ENCODE measurements around the gene NPPC. TPM values are rescaled to one million over a fixed set of nuclear protein-coding genes. Genes with fewer than 3 reads are reported as not detected.

Gene NPPC
- total RNA-seq, 1 donor from 2014 or later, result 2.1 TPM

DNA sequence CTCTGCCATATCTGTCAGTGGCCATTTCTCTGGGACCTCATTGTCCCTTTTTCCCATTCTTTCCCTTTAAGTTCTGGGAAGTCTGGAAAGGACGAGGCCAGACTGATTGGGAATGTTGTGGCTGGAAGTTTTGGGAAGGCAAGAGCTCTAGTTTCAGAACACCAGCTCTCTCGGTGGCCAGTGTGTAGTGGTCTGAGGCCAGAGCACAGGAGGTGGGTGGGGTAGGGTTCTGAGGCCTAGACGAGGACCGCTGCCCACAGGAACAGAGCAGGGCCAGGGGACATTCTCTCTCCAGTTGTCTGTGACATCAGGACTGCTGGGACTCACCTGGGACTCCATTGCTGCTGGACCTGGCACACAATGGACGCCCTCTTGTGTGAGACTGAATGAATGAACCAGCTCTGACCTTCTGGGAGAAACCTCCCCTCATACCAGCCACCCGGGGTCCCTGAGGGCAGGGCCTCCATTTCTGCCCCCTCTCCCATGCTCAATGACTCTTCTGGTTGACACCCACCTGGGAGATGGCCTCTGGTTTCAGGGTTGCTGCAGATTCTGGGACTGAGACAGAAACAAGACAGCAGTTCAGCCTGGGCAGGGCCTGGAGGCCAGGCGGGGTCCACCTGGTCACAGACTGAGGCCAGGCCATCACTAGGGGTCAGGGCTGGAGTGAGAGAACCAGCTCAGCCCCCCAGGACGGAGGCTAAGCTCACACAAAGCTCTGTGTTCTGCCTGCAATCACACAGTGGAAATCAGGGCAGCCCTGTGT, 8.4 kb upstream of the NPPC start:
- ATAC-seq, result no peak

GRCh38 chr2:231933916-231934401, 7.8 kb upstream of the NPPC start:
- ATAC-seq, result no peak

GRCh38 chr2:231932985-231933915, 7.1 kb upstream of the NPPC start:
- ATAC-seq, result no peak

DNA sequence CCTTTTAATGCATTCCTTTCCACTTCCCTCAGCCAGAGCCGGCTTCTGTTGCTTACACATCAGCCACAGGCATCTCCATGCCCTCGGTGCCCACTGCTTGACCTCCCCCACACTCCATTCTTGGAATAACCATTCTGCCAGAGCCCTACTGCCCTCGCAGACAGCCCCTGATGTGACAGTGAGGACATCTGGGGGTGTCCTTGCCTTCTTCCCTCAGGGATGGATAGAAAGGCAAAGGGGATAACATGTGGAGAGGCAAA, 6.4 kb upstream of the NPPC start:
- no peak for ATAC-seq

GRCh38 chr2:231931481-231931915, 5.3 kb upstream of the NPPC start:
- no peak for ATAC-seq

DNA sequence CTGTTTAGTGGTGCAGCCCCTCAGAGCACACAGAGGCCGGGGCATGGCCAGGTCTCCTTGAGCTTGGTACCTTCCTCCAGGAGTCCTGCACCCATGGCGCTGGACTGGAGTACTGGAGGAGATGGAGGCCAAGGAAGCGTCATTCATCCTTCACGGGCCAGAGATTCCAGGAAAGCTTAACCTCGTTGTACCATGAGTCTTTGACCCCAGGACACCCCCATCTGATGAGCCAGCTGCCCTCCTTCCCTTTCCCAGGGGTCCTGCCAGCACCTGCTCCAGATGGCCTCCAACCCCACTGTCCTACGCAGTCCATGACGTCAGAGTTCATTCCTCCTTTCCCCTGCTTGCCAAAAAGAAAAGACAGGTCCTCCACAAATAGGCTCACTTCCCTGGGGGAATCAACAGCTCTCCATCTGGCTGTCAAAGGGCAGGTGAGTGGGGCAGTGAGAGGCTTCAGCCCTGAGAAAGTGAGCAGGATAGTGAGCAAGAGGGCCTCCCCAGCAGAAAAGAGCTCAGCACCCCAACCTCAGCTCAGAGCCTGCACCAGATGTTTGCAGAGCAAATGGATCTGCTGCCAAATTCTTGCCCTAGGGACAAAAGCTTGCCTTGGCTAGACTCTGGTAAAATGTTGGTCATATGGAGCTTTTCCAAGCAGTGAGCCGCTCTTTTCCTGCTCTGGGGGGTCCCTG, 4.5 kb upstream of the NPPC start:
- ATAC-seq, result no peak

- no peak for ATAC-seq
Observed at GRCh38 chr2:231929961-231930592, 3.9 kb upstream of the NPPC start.

GRCh38 chr2:231928901-231929725, 2.9 kb upstream of the NPPC start:
- ATAC-seq, result no peak

- ATAC-seq, result no peak
Observed at GRCh38 chr2:231928481-231928880, 2.3 kb upstream of the NPPC start.

- ATAC-seq, result no peak
Observed at GRCh38 chr2:231927566-231927890, 1.3 kb upstream of the NPPC start.

GRCh38 chr2:231926761-231927565, 767 bp upstream of the NPPC start:
- peak; percentile 11 for ATAC-seq

- peak; percentile 87 for ATAC-seq
Observed at GRCh38 chr2:231925303-231926179, 655 bp downstream of the NPPC start.

- ATAC-seq, result no peak
Observed at GRCh38 chr2:231924889-231925275, 1.3 kb downstream of the NPPC start.

DNA sequence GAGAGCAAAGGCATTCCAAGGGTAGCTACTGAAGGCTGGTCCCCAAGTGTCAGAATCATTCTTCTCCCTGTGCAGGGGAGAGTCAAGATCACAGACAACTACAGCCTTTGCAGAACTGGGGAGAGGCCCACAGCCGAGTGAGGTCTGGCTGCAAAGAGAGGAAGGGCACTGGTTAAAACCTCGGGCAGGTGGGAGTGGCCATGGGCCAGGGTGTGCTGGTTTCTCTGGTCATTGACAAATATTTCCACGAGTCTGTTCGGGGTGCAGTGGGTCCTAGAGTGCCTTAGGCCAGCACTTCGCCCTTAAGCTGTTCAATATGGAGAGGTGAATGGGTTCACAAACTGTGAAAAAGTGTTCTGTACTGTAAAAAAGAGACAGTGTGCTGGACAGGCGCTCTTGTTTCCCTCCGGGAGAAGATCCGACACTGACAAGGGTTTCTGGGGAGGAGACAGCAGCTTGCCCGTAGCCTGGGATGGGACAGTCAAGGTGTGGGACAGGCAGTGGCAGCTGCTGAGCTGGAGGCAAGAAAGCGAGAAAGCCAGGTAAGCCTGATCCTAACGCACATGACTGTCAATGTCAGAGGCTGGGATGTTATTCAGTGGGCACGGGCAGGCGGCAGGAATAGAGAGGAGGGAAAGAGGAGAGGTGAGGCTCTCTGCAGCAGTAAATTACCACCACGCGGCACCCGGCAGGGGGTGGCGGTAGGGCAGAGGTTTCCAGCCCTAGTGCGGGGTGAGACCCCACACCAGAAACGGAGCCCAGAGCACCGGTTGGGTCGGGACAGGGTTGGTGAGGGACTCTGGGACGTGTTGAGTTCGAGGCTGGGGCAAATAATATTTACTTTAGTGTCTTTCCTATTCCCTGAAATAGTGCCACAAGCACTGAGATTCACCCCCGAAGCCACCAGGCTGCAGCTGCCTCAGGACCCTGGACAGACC, 2.0 kb downstream of the NPPC start:
- ATAC-seq, result no peak

GRCh38 chr2:231923010-231923344, 3.2 kb downstream of the NPPC start:
- no peak for ATAC-seq

GRCh38 chr2:231922311-231923009, 3.7 kb downstream of the NPPC start:
- no peak for ATAC-seq

GRCh38 chr2:231920795-231921194, 5.4 kb downstream of the NPPC start:
- ATAC-seq, result no peak

- ATAC-seq, result no peak
Observed at GRCh38 chr2:231920366-231920765, 5.8 kb downstream of the NPPC start.

All from esophagus mucosa (tissue), 1 donor.